Neural progenitor cell (in vitro differentiated cells): ENCODE data around the gene SPON1. TPM values are rescaled to one million over a fixed set of nuclear protein-coding genes. Genes with fewer than 3 reads are reported as not detected.

Source experiments
- DNase-seq: peaks from one replicate; pipeline ENCODE4 v3.0.0-alpha.2; 2016; ENCODE audit warnings: low spot score
- H2AFZ ChIP-seq: fragments of 200-600 bp; sonication (generic); replicated peaks from 2 replicates; pipeline ENCODE4 v1.6.1; 2016; ENCODE audit warnings: antibody characterized with exemption
- H3F3A ChIP-seq: fragments of 200-600 bp; sonication (generic); 2 replicates; pipeline ENCODE4 v1.6.1; 2016; ENCODE audit warnings: antibody characterized with exemption, low read depth
- H3K27ac ChIP-seq: fragments of 200-600 bp; sonication (generic); 2 replicates; pipeline ENCODE4 v1.5.1; 2016; ENCODE audit warnings: mild to moderate bottlenecking
- H3K27me3 ChIP-seq: fragments of 200-600 bp; sonication (generic); 2 replicates; pipeline ENCODE4 v1.6.1; 2016; ENCODE audit warnings: mild to moderate bottlenecking, moderate library complexity
- H3K36me3 ChIP-seq: fragments of 200-600 bp; sonication (generic); 2 replicates; pipeline ENCODE4 v1.5.1; 2016
- H3K4me1 ChIP-seq: fragments of 200-600 bp; sonication (generic); 2 replicates; pipeline ENCODE4 v1.6.1; 2016; ENCODE audit warnings: mixed run types
- H3K4me2 ChIP-seq: fragments of 200-600 bp; sonication (generic); 2 replicates; pipeline ENCODE4 v1.6.1; 2016
- H3K4me3 ChIP-seq: fragments of 200-600 bp; sonication (generic); 2 replicates; pipeline ENCODE4 v1.5.1; 2016
- H3K79me2 ChIP-seq: fragments of 200-600 bp; sonication (generic); 2 replicates; pipeline ENCODE4 v1.6.1; 2016; ENCODE audit warnings: low read depth
- H3K9ac ChIP-seq: fragments of 200-600 bp; sonication (generic); 2 replicates; pipeline ENCODE4 v1.6.1; 2016
- H3K9me3 ChIP-seq: fragments of 200-600 bp; sonication (generic); 2 replicates; pipeline ENCODE4 v1.5.1; 2016; ENCODE audit warnings: low read depth
- H4K20me1 ChIP-seq: fragments of 200-600 bp; sonication (generic); 2 replicates; pipeline ENCODE4 v1.6.1; 2016; ENCODE audit warnings: low read depth
- H3K27ac Mint-ChIP-seq: 3 replicates; pipeline ENCODE4 v1.8.0; 2021; ENCODE audit warnings: mixed read lengths
- H3K27me3 Mint-ChIP-seq: 2 replicates; pipeline ENCODE4 v1.8.0; 2022; ENCODE audit warnings: low read depth, mild to moderate bottlenecking, inconsistent platforms, moderate library complexity, mixed read lengths; ENCODE audit not compliant: insufficient read depth
- H3K36me3 Mint-ChIP-seq: 3 replicates; pipeline ENCODE4 v1.8.0; 2021; ENCODE audit warnings: mixed read lengths
- H3K4me1 Mint-ChIP-seq: 3 replicates; pipeline ENCODE4 v1.8.0; 2021; ENCODE audit warnings: mixed read lengths
- H3K4me3 Mint-ChIP-seq: 3 replicates; pipeline ENCODE4 v1.8.0; 2021; ENCODE audit warnings: mild to moderate bottlenecking, moderate library complexity, mixed read lengths
- H3K9me3 Mint-ChIP-seq: 3 replicates; pipeline ENCODE4 v1.8.0; 2020; ENCODE audit warnings: mixed read lengths
- CTCF ChIP-seq: fragments of 200-600 bp; sonication (generic); IDR thresholded peaks from 2 replicates; pipeline ENCODE4 v1.5.1; 2017; ENCODE audit warnings: antibody characterized with exemption, mild to moderate bottlenecking
- EZH2 ChIP-seq: fragments of 200-600 bp; sonication (generic); IDR thresholded peaks from 2 replicates; pipeline ENCODE4 v1.6.1; 2017; ENCODE audit warnings: antibody characterized with exemption, mild to moderate bottlenecking, moderate library complexity
- EZH2phosphoT487 ChIP-seq: fragments of 200-600 bp; sonication (generic); IDR thresholded peaks from 2 replicates; pipeline ENCODE4 v1.6.1; 2017; ENCODE audit warnings: antibody characterized with exemption
- total RNA-seq: library from RNA; depleted of rRNA; stranded (reverse); fragments of >200 nt; gene quantifications from 2 replicates; pipeline ENCODE4 v1.2.3, GENCODE V29; 2015; ENCODE audit warnings: low replicate concordance

The SPON1 gene
- total RNA-seq, 1 donor from 2014 or later, result 35.4 TPM

- no peak overlapping the region for H3K9ac ChIP-seq
- no peak overlapping the region for H3K27ac Mint-ChIP-seq
Observed at GRCh38 chr11:13962198-13962561, 343 bp upstream of the SPON1 start.

GRCh38 chr11:13963169-13963948 is 836 bp downstream of the SPON1 start:
- Histone ChIP-seq H3K27ac (no peak overlapping the region), H4K20me1 (no peaks in the 10 kb centered on the region), H3K4me2 (peak overlapping the region; percentile 84), H2AFZ (peak overlapping the region; percentile 89), H3K9me3 (no peaks in the 10 kb centered on the region), H3K36me3 (no peaks in the 10 kb centered on the region), H3K27me3 (peaks cover 69% of the 10 kb centered on the region), H3K4me1 (peaks cover 53% of the 10 kb centered on the region), H3F3A (peaks cover 44% of the 10 kb centered on the region), H3K4me3 (peak overlapping the region; percentile 56), H3K9ac (no peak overlapping the region), H3K79me2 (no peaks in the 10 kb centered on the region)
- DNase-seq, result peak; percentile 66
- Mint-ChIP-seq H3K4me3 (peak overlapping the region; percentile 75), H3K9me3 (no peaks in the 10 kb centered on the region), H3K27me3 (peaks cover 45% of the 10 kb centered on the region), H3K36me3 (peaks cover 2% of the 10 kb centered on the region), H3K27ac (no peak overlapping the region), H3K4me1 (peaks cover 32% of the 10 kb centered on the region)
- TF ChIP-seq EZH2 (no peak), CTCF (peak; percentile 30)

More at GRCh38 chr11:13962198-13962561, 343 bp upstream of the SPON1 start:
- H3K4me3 ChIP-seq, result peak overlapping the region; percentile 56
- no peaks in the 10 kb centered on the region for H3K9me3 ChIP-seq
- H3F3A ChIP-seq, result peaks cover 35% of the 10 kb centered on the region
- Mint-ChIP-seq H3K4me3 (peak overlapping the region; percentile 77), H3K27me3 (peaks cover 45% of the 10 kb centered on the region), H3K4me1 (peaks cover 35% of the 10 kb centered on the region), H3K9me3 (no peaks in the 10 kb centered on the region), H3K36me3 (peaks cover 2% of the 10 kb centered on the region)
- H3K36me3 ChIP-seq, result no peaks in the 10 kb centered on the region
- no peaks in the 10 kb centered on the region for H4K20me1 ChIP-seq
- H3K4me2 ChIP-seq, result peak overlapping the region; percentile 84
- peaks cover 43% of the 10 kb centered on the region for H3K4me1 ChIP-seq
- H3K27ac ChIP-seq, result no peak overlapping the region
- no peaks in the 10 kb centered on the region for H3K79me2 ChIP-seq
- H3K27me3 ChIP-seq, result peaks cover 69% of the 10 kb centered on the region
- no peak for TF ChIP-seq CTCF
- TF ChIP-seq EZH2, result peak; percentile 29
- peak overlapping the region; percentile 89 for H2AFZ ChIP-seq
- no peak for DNase-seq

- H3K4me3 ChIP-seq, result peak overlapping the region; percentile 56
- peaks cover 45% of the 10 kb centered on the region for H3K27me3 Mint-ChIP-seq
- peaks cover 25% of the 10 kb centered on the region for H3K4me1 Mint-ChIP-seq
Observed at GRCh38 chr11:13963949-13964770, 1.6 kb downstream of the SPON1 start.

More at GRCh38 chr11:13963949-13964770, 1.6 kb downstream of the SPON1 start:
- Histone ChIP-seq H3K79me2 (no peaks in the 10 kb centered on the region), H3K9ac (no peak overlapping the region), H3K9me3 (no peaks in the 10 kb centered on the region), H3K27ac (no peak overlapping the region), H2AFZ (peak overlapping the region; percentile 89), H3F3A (peaks cover 44% of the 10 kb centered on the region), H3K27me3 (peaks cover 68% of the 10 kb centered on the region), H4K20me1 (no peaks in the 10 kb centered on the region), H3K4me2 (peak overlapping the region; percentile 84), H3K36me3 (no peaks in the 10 kb centered on the region), H3K4me1 (peaks cover 47% of the 10 kb centered on the region)
- TF ChIP-seq EZH2phosphoT487 (peak; percentile 88), CTCF (peak; percentile 23), EZH2 (peak; percentile 85)
- Mint-ChIP-seq H3K36me3 (peaks cover 2% of the 10 kb centered on the region), H3K27ac (no peak overlapping the region), H3K4me3 (peak overlapping the region; percentile 75), H3K9me3 (no peaks in the 10 kb centered on the region)
- peak; percentile 75 for DNase-seq
